Heart left ventricle (tissue), 16 donors: ENCODE measurements around the gene NDUFA6. TPM values are rescaled to one million over a fixed set of nuclear protein-coding genes. Genes with fewer than 3 reads are reported as not detected.

Experiments used
- ATAC-seq, 4 donors: fragments of 200-7000 bp; cut with Tn5 transposase; one replicate each; pipeline ENCODE4 v1.9.1; 2020 to 2022; ENCODE audit warnings: moderate library complexity in 4 of 4, mild to moderate bottlenecking in 3 of 4, moderate number of reproducible peaks in 1 of 4
- DNase-seq, 5 donors: peaks; one replicate each; pipeline ENCODE4 v3.0.0-alpha.2; 2020
- H3K27ac ChIP-seq, 12 donors: fragments of 200-600 bp; sonication (generic) in 4 of 12; one replicate each; pipeline versions ENCODE4 v1.5.0 to v1.8.0; 2016 to 2022; ENCODE audit warnings: mild to moderate bottlenecking in 2 of 12
- H3K27me3 ChIP-seq, 9 donors: fragments of 200-600 bp; sonication (generic) in 2 of 9; one replicate each; pipeline versions ENCODE4 v1.5.1 to v1.8.0; 2016 to 2022; ENCODE audit warnings: mild to moderate bottlenecking in 3 of 9
- H3K36me3 ChIP-seq, 9 donors: fragments of 200-600 bp; sonication (generic) in 2 of 9; one replicate each; pipeline versions ENCODE4 v1.5.0 to v1.8.0; 2018 to 2022; ENCODE audit warnings: mild to moderate bottlenecking in 2 of 9
- H3K4me1 ChIP-seq, 12 donors: fragments of 200-600 bp; sonication (generic) in 4 of 12; one replicate each; pipeline versions ENCODE4 v1.5.0 to v1.8.0; 2016 to 2022; ENCODE audit warnings: mild to moderate bottlenecking in 3 of 12
- H3K4me3 ChIP-seq, 12 donors: fragments of 200-600 bp; sonication (generic) in 4 of 12; one replicate each; pipeline versions ENCODE4 v1.5.0 to v1.8.0; 2017 to 2022; ENCODE audit warnings: mild to moderate bottlenecking in 9 of 12, moderate library complexity in 4 of 12
- H3K9me3 ChIP-seq, 12 donors: fragments of 200-600 bp; sonication (generic) in 4 of 12; one replicate each; pipeline versions ENCODE4 v1.5.0 to v1.8.0; 2016 to 2022; ENCODE audit warnings: mild to moderate bottlenecking in 1 of 12
- CTCF ChIP-seq, 12 donors: fragments of 200-600 bp; sonication (generic) in 4 of 12; IDR thresholded peaks; one replicate each; pipeline versions ENCODE4 v1.5.0 to v1.8.0; 2018 to 2022; ENCODE audit warnings: antibody characterized with exemption in 12 of 12, mild to moderate bottlenecking in 5 of 12
- POLR2A ChIP-seq, 2 donors: fragments of 450-650 bp; IDR thresholded peaks; one replicate each; pipeline ENCODE4 v1.6.1; 2017; ENCODE audit warnings: antibody characterized with exemption in 2 of 2, mild to moderate bottlenecking in 2 of 2, moderate library complexity in 2 of 2
- WGBS, 4 donors: extraction: QIAGEN DNeasy Blood & Tissue Kit in 2 of 4; methylation state at CpG; one replicate each; pipeline versions ENCODE4 v1.1.5 to v1.1.7; 2013 to 2018; 5-methylcytosine and 5-hydroxymethylcytosine counted together
- intact Hi-C, 10 donors: fragments of 100-400 bp; cut with DNase I; formaldehyde crosslinking; loops; one replicate each; pipeline versions ENCODE4 v1.11.1 to v1.14.2; 2022
- polyA plus RNA-seq, 2 donors: library from polyadenylated mRNA; stranded (reverse); fragments of 200-250 nt; gene quantifications; one replicate each; pipeline ENCODE4 v1.2.3, GENCODE V29; 2013
- total RNA-seq, 9 donors: library from RNA; depleted of rRNA in 2 of 9; stranded (reverse); fragments of >200 nt in 2 of 9; fragmentation: NEBNext Ultra II Directional in 3 of 9; extraction: Animal tissue kit (Norgen Biotek cat#: 25700) in 3 of 9; gene quantifications; one replicate each; pipeline versions ENCODE4 v1.1.0 to v1.2.4, GENCODE V29; 2016 to 2023
- donor health status: ischemic (EF 13 %, LVEDD 7.1; RV severe dilation, severe dysfunction).
- donor health status: healthy with polysubstance abuse.
- donor health status: DM: no; HTN: yes; CAD: no.
- donor health status: DM: no; HTN: no; CAD: no.
- donor health status: ischemic (EF 25% LVEDD 6.9; RV normal size, moderate dysfunction).
- donor health status: ischemic (EF 25% LVEDD 5.7; RV mildly dilated, moderate dysfunction).
- donor health status: healthy.
- donor health status: DM: yes; HTN: yes; CAD: no.
- donor health status: ischemic (EF 35%, LVEDD 5.7; RV mildly dilated, moderate dysfunction).
- donor health status: nonischemic (EF 11% LVEDD 7.7; RV severe dilation, severe dysfunction).
- donor health status: DM: yes; HTN: yes; CAD: no.
- donor health status: PGD.
- donor health status: ischemic (EF 29% LVEDD 5.4; RV normal size, mild dysfunction).
- donor health status: nonischemic (EF 23%, LVEDD 6.1; RV moderate dilation, normal function).

Gene NDUFA6
- total and polyA plus RNA-seq, 11 donors, result 159 to 601 (median 267) TPM

- TF ChIP-seq POLR2A (IDR thresholded peaks at IDR 0.05) (no peak), CTCF (IDR thresholded peaks at IDR 0.05) (no peak)
- intact Hi-C loops, result no loop called here
- ATAC-seq, result no peak
- no peaks in the 10 kb centered on the region for H3K27me3 ChIP-seq
- no peaks in the 10 kb centered on the region for H3K4me1 ChIP-seq
- H3K36me3 ChIP-seq, result peaks cover 0 to 39% (median 26%) of the 10 kb centered on the region in 9 donors
- WGBS, 4 donors, result 97 to 98% (median 98%) methylated on average over 1 of the region's 1 CpG
- H3K27ac ChIP-seq, result no peak overlapping the region
- no peak overlapping the region for H3K4me3 ChIP-seq
- H3K9me3 ChIP-seq, result peaks cover 0 to 21% (median 11%) of the 10 kb centered on the region in 12 donors
- DNase-seq, result no peak
Measured at GRCh38 chr22:42056757-42057511, 33.6 kb downstream of the NDUFA6 start.

GRCh38 chr22:42052765-42053164, 37.8 kb downstream of the NDUFA6 start:
- Histone ChIP-seq H3K27me3 (no peaks in the 10 kb centered on the region), H3K36me3 (no peaks in the 10 kb centered on the region), H3K4me3 (no peak overlapping the region), H3K4me1 (no peaks in the 10 kb centered on the region), H3K9me3 (peaks cover 0 to 21% (median 11%) of the 10 kb centered on the region in 12 donors), H3K27ac (no peak overlapping the region)
- no peak for TF ChIP-seq CTCF (IDR thresholded peaks at IDR 0.05)
- no peak for TF ChIP-seq POLR2A (IDR thresholded peaks at IDR 0.05)
- intact Hi-C loops, result no loop called here
- DNase-seq (no peak), ATAC-seq (no peak)
- WGBS, 4 donors, result 81 to 91% (median 87%) methylated on average over 3 of the region's 3 CpGs

GRCh38 chr22:42050641-42051180, 39.9 kb downstream of the NDUFA6 start:
- ATAC-seq (no peak), DNase-seq (no peak)
- H3K9me3 ChIP-seq, result peaks cover 0 to under 1% (median 0%) of the 10 kb centered on the region in 12 donors
- TF ChIP-seq POLR2A (IDR thresholded peaks at IDR 0.05) (no peak), CTCF (IDR thresholded peaks at IDR 0.05) (no peak)
- no peak overlapping the region for H3K27ac ChIP-seq
- no peaks in the 10 kb centered on the region for H3K27me3 ChIP-seq
- H3K4me3 ChIP-seq, result no peak overlapping the region
- no peaks in the 10 kb centered on the region for H3K4me1 ChIP-seq
- H3K36me3 ChIP-seq, result no peaks in the 10 kb centered on the region
- intact Hi-C loops, result no loop called here
- 67 to 70% (median 69%) methylated on average over 2 of the region's 2 CpGs for WGBS, 4 donors

- no peaks in the 10 kb centered on the region for H3K36me3 ChIP-seq
- H3K27me3 ChIP-seq, result no peaks in the 10 kb centered on the region
- no peak overlapping the region for H3K27ac ChIP-seq
- intact Hi-C loops, result no loop called here
- TF ChIP-seq POLR2A (IDR thresholded peaks at IDR 0.05), result no peak
- no peak for TF ChIP-seq CTCF (IDR thresholded peaks at IDR 0.05)
- ATAC-seq, result no peak
- no peak overlapping the region for H3K4me3 ChIP-seq
- H3K4me1 ChIP-seq, result no peaks in the 10 kb centered on the region
- no peak for DNase-seq
- H3K9me3 ChIP-seq, result peaks cover 0 to 19% (median 10%) of the 10 kb centered on the region in 12 donors
Measured at GRCh38 chr22:42041784-42042183, 48.8 kb downstream of the NDUFA6 start.
